Measurements from ENCODE around the gene CYSTM1. TPM values are rescaled to one million over a fixed set of nuclear protein-coding genes. Genes with fewer than 3 reads are reported as not detected.

Gene CYSTM1
- polyA plus RNA-seq, 1 donor from 2014 or later = 6.6 TPM

DNA sequence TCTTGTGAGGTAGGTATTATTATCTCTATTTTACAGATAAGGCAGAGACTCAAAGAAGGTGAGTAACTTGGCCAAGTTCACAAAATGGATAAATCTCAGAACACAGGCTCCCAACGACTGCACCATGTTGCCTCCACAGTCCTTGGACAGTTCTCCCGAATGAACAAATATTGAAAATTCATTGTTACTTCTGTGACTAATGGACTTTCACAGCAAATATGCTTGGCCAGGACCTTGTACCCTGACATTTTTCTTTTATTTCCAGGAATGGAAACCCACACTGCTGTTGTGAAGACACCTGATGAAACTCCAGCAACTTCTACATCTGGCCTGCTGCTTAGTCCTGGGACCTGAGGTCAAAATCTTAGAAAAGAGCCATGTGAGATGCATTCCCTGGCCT, 2.5 kb upstream of the CYSTM1 start:
- no peak overlapping the region for H2AFZ ChIP-seq (ENCODE audit: low read depth, low read length)
- TF ChIP-seq CTCF (IDR thresholded peaks at IDR 0.05; ENCODE audit: poor library complexity, severe bottlenecking) = no peak
- TF ChIP-seq, protein P1, sequence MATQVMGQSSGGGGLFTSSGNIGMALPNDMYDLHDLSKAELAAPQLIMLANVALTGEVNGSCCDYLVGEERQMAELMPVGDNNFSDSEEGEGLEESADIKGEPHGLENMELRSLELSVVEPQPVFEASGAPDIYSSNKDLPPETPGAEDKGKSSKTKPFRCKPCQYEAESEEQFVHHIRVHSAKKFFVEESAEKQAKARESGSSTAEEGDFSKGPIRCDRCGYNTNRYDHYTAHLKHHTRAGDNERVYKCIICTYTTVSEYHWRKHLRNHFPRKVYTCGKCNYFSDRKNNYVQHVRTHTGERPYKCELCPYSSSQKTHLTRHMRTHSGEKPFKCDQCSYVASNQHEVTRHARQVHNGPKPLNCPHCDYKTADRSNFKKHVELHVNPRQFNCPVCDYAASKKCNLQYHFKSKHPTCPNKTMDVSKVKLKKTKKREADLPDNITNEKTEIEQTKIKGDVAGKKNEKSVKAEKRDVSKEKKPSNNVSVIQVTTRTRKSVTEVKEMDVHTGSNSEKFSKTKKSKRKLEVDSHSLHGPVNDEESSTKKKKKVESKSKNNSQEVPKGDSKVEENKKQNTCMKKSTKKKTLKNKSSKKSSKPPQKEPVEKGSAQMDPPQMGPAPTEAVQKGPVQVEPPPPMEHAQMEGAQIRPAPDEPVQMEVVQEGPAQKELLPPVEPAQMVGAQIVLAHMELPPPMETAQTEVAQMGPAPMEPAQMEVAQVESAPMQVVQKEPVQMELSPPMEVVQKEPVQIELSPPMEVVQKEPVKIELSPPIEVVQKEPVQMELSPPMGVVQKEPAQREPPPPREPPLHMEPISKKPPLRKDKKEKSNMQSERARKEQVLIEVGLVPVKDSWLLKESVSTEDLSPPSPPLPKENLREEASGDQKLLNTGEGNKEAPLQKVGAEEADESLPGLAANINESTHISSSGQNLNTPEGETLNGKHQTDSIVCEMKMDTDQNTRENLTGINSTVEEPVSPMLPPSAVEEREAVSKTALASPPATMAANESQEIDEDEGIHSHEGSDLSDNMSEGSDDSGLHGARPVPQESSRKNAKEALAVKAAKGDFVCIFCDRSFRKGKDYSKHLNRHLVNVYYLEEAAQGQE (IDR thresholded peaks at IDR 0.05; ENCODE audit: borderline replicate concordance) = no peak

GRCh38 chr5:140174014-140174413, 974 bp upstream of the CYSTM1 start:
- Histone ChIP-seq H3F3A (ENCODE audit: insufficient read depth, low read length, poor library complexity, severe bottlenecking) (no peaks in the 10 kb centered on the region), H4K20me1 (ENCODE audit: insufficient read depth) (no peaks in the 10 kb centered on the region), H3K4me3 (ENCODE audit: low read length) (no peak overlapping the region), H3K9ac (ENCODE audit: low read length) (no peak overlapping the region), H3K79me2 (replicated peaks; ENCODE audit: insufficient read depth, low read length) (no peaks in the 10 kb centered on the region), H3K9me2 (ENCODE audit: insufficient read depth, low read length) (no peaks in the 10 kb centered on the region), H3K27me3 (ENCODE audit: insufficient read depth, low read depth, low read length) (no peaks in the 10 kb centered on the region), H3K9me3 (ENCODE audit: low read length) (no peaks in the 10 kb centered on the region), H3K36me3 (ENCODE audit: insufficient read depth, low read length) (no peaks in the 10 kb centered on the region), H3K4me2 (ENCODE audit: low read length) (no peak overlapping the region), H2AFZ (ENCODE audit: low read depth, low read length) (no peak overlapping the region), H3K27ac (ENCODE audit: low read length) (no peak overlapping the region)
- no peak for TF ChIP-seq RAD21 (conservative IDR thresholded peaks at IDR 0.05)
- TF ChIP-seq CTCF (IDR thresholded peaks at IDR 0.05; ENCODE audit: poor library complexity, severe bottlenecking) = no peak
- no peak for TF ChIP-seq EP300 (conservative IDR thresholded peaks at IDR 0.05; ENCODE audit: poor library complexity, severe bottlenecking)
- TF ChIP-seq, protein P1 (IDR thresholded peaks at IDR 0.05; ENCODE audit: borderline replicate concordance) = no peak
- no peak for TF ChIP-seq EZH2 (IDR thresholded peaks at IDR 0.05; ENCODE audit: borderline replicate concordance, insufficient read depth, low read length, poor library complexity, severe bottlenecking)
- TF ChIP-seq POLR2AphosphoS5 (IDR thresholded peaks at IDR 0.05) = no peak
- no peak for TF ChIP-seq SMC3 (conservative IDR thresholded peaks at IDR 0.05; ENCODE audit: poor library complexity)
- no peak for TF ChIP-seq TAF1 (IDR thresholded peaks at IDR 0.05; ENCODE audit: low read depth)
- TF ChIP-seq MXI1 (conservative IDR thresholded peaks at IDR 0.05; ENCODE audit: poor library complexity, severe bottlenecking) = no peak

More for the DNA sequence above, 2.5 kb upstream of the CYSTM1 start:
- no peak overlapping the region for H3K4me2 ChIP-seq (ENCODE audit: low read length)
- no peaks in the 10 kb centered on the region for H3F3A ChIP-seq (ENCODE audit: insufficient read depth, low read length, poor library complexity, severe bottlenecking)
- no peak overlapping the region for H3K27ac ChIP-seq (ENCODE audit: low read length)
- H3K36me3 ChIP-seq (ENCODE audit: insufficient read depth, low read length) = no peaks in the 10 kb centered on the region
- no peak overlapping the region for H3K9ac ChIP-seq (ENCODE audit: low read length)
- no peaks in the 10 kb centered on the region for H3K27me3 ChIP-seq (ENCODE audit: insufficient read depth, low read depth, low read length)
- H3K79me2 ChIP-seq (replicated peaks; ENCODE audit: insufficient read depth, low read length) = no peaks in the 10 kb centered on the region
- no peaks in the 10 kb centered on the region for H3K9me3 ChIP-seq (ENCODE audit: low read length)
- H3K9me2 ChIP-seq (ENCODE audit: insufficient read depth, low read length) = no peaks in the 10 kb centered on the region
- H4K20me1 ChIP-seq (ENCODE audit: insufficient read depth) = no peaks in the 10 kb centered on the region
- H3K4me3 ChIP-seq (ENCODE audit: low read length) = no peak overlapping the region

All from neural cell (in vitro differentiated cells).